HG02943 (cell line): ENCODE measurements around the gene TUBB1.
"Not testable (repeated sequence)": the region's sequence is repeated elsewhere in the genome, so short reads cannot be mapped to it uniquely, and the experiment has no call there.

Source experiments
- ATAC-seq: cut with Tn5 transposase; IDR thresholded peaks from one replicate; pipeline ENCODE4 v1.9.1; 2021; ENCODE audit warnings: mild to moderate bottlenecking, low read depth, moderate library complexity; ENCODE audit not compliant: unreplicated experiment

The TUBB1 gene

GRCh38 chr20:59037386-59037785, 18.2 kb downstream of the TUBB1 start:
- ATAC-seq, result no peak

GRCh38 chr20:59039233-59039632, 20.0 kb downstream of the TUBB1 start:
- ATAC-seq, result no peak

- ATAC-seq, result no peak
Measured at GRCh38 chr20:59040667-59041066, 21.4 kb downstream of the TUBB1 start.

- not testable (repeated sequence) for ATAC-seq
Measured at GRCh38 chr20:59041487-59041886, 22.3 kb downstream of the TUBB1 start.

- ATAC-seq, result peak; percentile 34
Measured at GRCh38 chr20:59042151-59042795, 23.0 kb downstream of the TUBB1 start, which contains the start of gene PRELID3B. Gene PRELID3B (minus strand): TSS chr20:59042786. CDS start chr20:59042730, 56 bp downstream.

GRCh38 chr20:59042796-59043631, 23.8 kb downstream of the TUBB1 start:
- ATAC-seq, result peak; percentile 89

GRCh38 chr20:59043698-59044097, 24.5 kb downstream of the TUBB1 start:
- no peak for ATAC-seq

- ATAC-seq, result no peak
Measured at GRCh38 chr20:59044295-59044694, 25.1 kb downstream of the TUBB1 start.

GRCh38 chr20:59044796-59045195, 25.6 kb downstream of the TUBB1 start:
- no peak for ATAC-seq

- no peak for ATAC-seq
Measured at GRCh38 chr20:59046862-59047261, 27.6 kb downstream of the TUBB1 start.

- ATAC-seq, result no peak
Measured at GRCh38 chr20:59047938-59048680, 28.9 kb downstream of the TUBB1 start.

- ATAC-seq, result no peak
Measured at GRCh38 chr20:59048681-59049030, 29.4 kb downstream of the TUBB1 start.

GRCh38 chr20:59050437-59050836, 31.2 kb downstream of the TUBB1 start:
- no peak for ATAC-seq

- no peak for ATAC-seq
Measured at GRCh38 chr20:59051666-59052185, 32.5 kb downstream of the TUBB1 start.

GRCh38 chr20:59055302-59055701, 36.1 kb downstream of the TUBB1 start:
- no peak for ATAC-seq

- ATAC-seq, result no peak
Measured at GRCh38 chr20:59062081-59062480, 42.9 kb downstream of the TUBB1 start.

- ATAC-seq, result no peak
Measured at GRCh38 chr20:59063358-59064213, 44.4 kb downstream of the TUBB1 start.

- ATAC-seq, result no peak
Measured at GRCh38 chr20:59064214-59064722, 45.0 kb downstream of the TUBB1 start.

GRCh38 chr20:59068534-59068933, 49.3 kb downstream of the TUBB1 start:
- ATAC-seq, result no peak

GRCh38 chr20:59069026-59069425, 49.8 kb downstream of the TUBB1 start:
- ATAC-seq, result no peak
